K562 (cell line): ENCODE results near the gene RNF13. TPM values are rescaled to one million over a fixed set of nuclear protein-coding genes. Genes with fewer than 3 reads are reported as not detected.
A peak's percentile ranks its signal among the peaks of the same experiment; 100 is the strongest.

Experiments
- ATAC-seq: fragments of 200-7000 bp; cut with Tn5 transposase; 3 replicates; pipeline ENCODE4 v1.9.1; 2020; ENCODE audit warnings: moderate library complexity
- BruUV-seq: library from RNA; stranded (reverse); fragments of 400-500 nt; replicated peaks from 2 replicates; lab custom pipeline; 2021; lab: Mats Ljungman, UMichigan
- CTCF ChIA-PET: fragments of 300-600 bp; formaldehyde crosslinking; extraction: SDS; loops from one replicate; lab custom pipeline; 2021; ENCODE audit warnings: low intra/inter-chr PET ratio; lab: Yijun Ruan, JAX
- POLR2A ChIA-PET: fragments of 300-600, 350-650 bp; sonication (Branson Sonifier 250); formaldehyde crosslinking; extraction: SDS; loops from one replicate; lab custom pipeline; 2021; ENCODE audit warnings: antibody characterized with exemption, inconsistent platforms; lab: Yijun Ruan, JAX
- DNase-seq, 4 experiments: peaks; one replicate each; pipeline versions ENCODE4 v3.0.0 to v3.0.0-alpha.2; 2011 to 2018; ENCODE audit warnings: low spot score in 3 of 4, mixed read lengths in 3 of 4; ENCODE audit errors: extremely low read depth in 1 of 4
- FAIRE-seq: peaks from 2 replicates; lab custom pipeline; 2011; peaks lifted over from hg19 to GRCh38; lab: Jason Lieb, UNC
- H2AFZ ChIP-seq: 2 replicates; pipeline ENCODE4 v1.6.0; 2011; ENCODE audit warnings: low read depth, low read length, control low read depth, inconsistent platforms
- H3K27ac ChIP-seq: fragments of 200-600 bp; 3 replicates; pipeline ENCODE4 v1.8.0; 2011; ENCODE audit warnings: low read depth, mild to moderate bottlenecking, control low read depth, inconsistent platforms, low read length, moderate library complexity, mixed read lengths; ENCODE audit errors: extremely low read depth
- H3K27me3 ChIP-seq, 2 experiments: fragments of 300-600 bp in 1 of 2; 2 replicates in 1 of 2; 3 replicates in 1 of 2; pipeline versions ENCODE4 v1.6.0 to v1.8.0; 2011; ENCODE audit warnings: inconsistent platforms in 2 of 2, low read length in 2 of 2, mild to moderate bottlenecking in 1 of 2, mixed read lengths in 1 of 2, moderate library complexity in 1 of 2; ENCODE audit not compliant: control insufficient read depth in 2 of 2, insufficient read depth in 2 of 2
- H3K36me3 ChIP-seq: fragments of 300-600 bp; 3 replicates; pipeline ENCODE4 v1.8.0; 2011; ENCODE audit warnings: mild to moderate bottlenecking, low read length, inconsistent platforms; ENCODE audit not compliant: control insufficient read depth, insufficient read depth
- H3K4me1 ChIP-seq, 2 experiments: fragments of 200-600 bp in 1 of 2; replicated peaks in 1 of 2; 2 replicates in 1 of 2; 3 replicates in 1 of 2; pipeline versions ENCODE4 v1.5.1 to v1.8.0; 2011; ENCODE audit warnings: inconsistent platforms in 2 of 2, low read length in 2 of 2, mild to moderate bottlenecking in 1 of 2, mixed read lengths in 1 of 2, moderate library complexity in 1 of 2; ENCODE audit not compliant: control insufficient read depth in 2 of 2, insufficient read depth in 2 of 2
- H3K4me2 ChIP-seq: 2 replicates; pipeline ENCODE4 v1.6.1; 2011; ENCODE audit warnings: low read length, control low read depth, inconsistent platforms, mixed read lengths; ENCODE audit not compliant: insufficient read depth
- H3K4me3 ChIP-seq: fragments of 200-600 bp; sonication (generic), shearing (Covaris generic); 2 replicates; pipeline ENCODE4 v1.5.1; 2016; ENCODE audit warnings: control low read depth, inconsistent platforms
- H3K79me2 ChIP-seq: fragments of 200-600 bp; 3 replicates; pipeline ENCODE4 v1.8.0; 2011; ENCODE audit warnings: low read length, inconsistent platforms; ENCODE audit not compliant: control insufficient read depth, insufficient read depth
- H3K9ac ChIP-seq, 2 experiments: 2 replicates each; pipeline versions ENCODE4 v1.6.0 to v1.6.1; 2011; ENCODE audit warnings: low read depth in 2 of 2, low read length in 2 of 2, control low read depth in 1 of 2, inconsistent platforms in 1 of 2, mild to moderate bottlenecking in 1 of 2, mixed read lengths in 1 of 2; ENCODE audit not compliant: insufficient read depth in 1 of 2
- H3K9me1 ChIP-seq: one replicate; pipeline ENCODE4 v1.6.0; 2011; ENCODE audit warnings: inconsistent platforms, mild to moderate bottlenecking, low read length, moderate library complexity; ENCODE audit not compliant: control insufficient read depth, insufficient read depth
- H3K9me3 ChIP-seq: replicated peaks from 2 replicates; pipeline ENCODE4 v1.5.1; 2011; ENCODE audit warnings: low read depth, low read length, inconsistent platforms; ENCODE audit not compliant: control insufficient read depth, insufficient read depth
- H4K20me1 ChIP-seq: replicated peaks from 2 replicates; pipeline ENCODE4 v1.6.1; 2011; ENCODE audit warnings: low read length, inconsistent platforms, mixed read lengths; ENCODE audit not compliant: control insufficient read depth, insufficient read depth
- CC2D1A ChIP-seq: fragments of 450-650 bp; IDR thresholded peaks from 2 replicates; pipeline ENCODE4 v1.6.1; 2017; ENCODE audit warnings: mild to moderate bottlenecking
- CCAR2 ChIP-seq: fragments of 200-400 bp; formaldehyde crosslinking; IDR thresholded peaks from 2 replicates; pipeline ENCODE4 v1.6.1; 2017; ENCODE audit warnings: mild to moderate bottlenecking, low read depth, low read length
- CEBPB ChIP-seq: fragments of 450-650 bp; IDR thresholded peaks from 2 replicates; pipeline ENCODE4 v1.6.1; 2016; ENCODE audit warnings: missing genetic modification characterization, missing compliant biosample characterization
- EP400 ChIP-seq: fragments of 450-650 bp; IDR thresholded peaks from 2 replicates; pipeline ENCODE4 v1.6.1; 2017; ENCODE audit warnings: antibody characterized with exemption, mild to moderate bottlenecking, moderate library complexity
- SAP30 ChIP-seq: fragments of 200-600 bp; sonication (generic); IDR thresholded peaks from 2 replicates; pipeline ENCODE4 v1.6.1; 2012; ENCODE audit warnings: borderline replicate concordance, low read depth, mild to moderate bottlenecking, moderate library complexity, low read length, control low read depth, inconsistent platforms; ENCODE audit not compliant: insufficient read depth, poor library complexity, severe bottlenecking
- SMC3 ChIP-seq: conservative IDR thresholded peaks from 2 replicates; pipeline ENCODE4 v1.6.1; 2011; ENCODE audit warnings: low read depth, low read length, improper control_type of control experiment; ENCODE audit not compliant: insufficient read depth
- STAT5A ChIP-seq: IDR thresholded peaks from 2 replicates; pipeline ENCODE4 v1.6.1; 2012; ENCODE audit warnings: low read length, inconsistent platforms, borderline replicate concordance
- ZNF24 ChIP-seq: fragments of 450-650 bp; IDR thresholded peaks from 2 replicates; pipeline ENCODE4 v1.6.1; 2016
- ZNF561 ChIP-seq: fragments of 450-650 bp; formaldehyde crosslinking; conservative IDR thresholded peaks from 2 replicates; pipeline ENCODE4 v1.4.0; 2020; ENCODE audit warnings: mild to moderate bottlenecking, moderate library complexity
- WGBS: fragments of 100-300 bp; shearing (Covaris generic); methylation state at CpG from one replicate; pipeline ENCODE4 v1.1.6; 2016; ENCODE audit warnings: low coverage, mixed read lengths; ENCODE audit not compliant: insufficient coverage; ENCODE audit errors: missing lambda C conversion rate; 5-methylcytosine and 5-hydroxymethylcytosine counted together
- in situ Hi-C: fragments of 300-500 bp; cut with MboI; formaldehyde crosslinking; loops from 4 replicates; pipeline ENCODE4 v1.15.0; 2018; ENCODE audit warnings: inconsistent platforms, mixed read lengths
- intact Hi-C: fragments of 100-400 bp; cut with micrococcal nuclease; formaldehyde crosslinking; loops from 2 replicates; pipeline ENCODE4 v1.14.2; 2022
- polyA plus RNA-seq, 8 experiments: library from polyadenylated mRNA; depleted of rRNA in 4 of 8; stranded (reverse) in 5 of 8; unstranded in 3 of 8; fragments of >200 nt; fragmentation: Nextera tagmentation in 2 of 8; fragmentation: Illumina TruSeq in 1 of 8; extraction: Ambion mirVana in 2 of 8; extraction: Trizol in 1 of 8; gene quantifications; 2 replicates each; pipeline versions ENCODE4 v1.2.1 to v1.2.3, GENCODE V29; 2011 to 2014; ENCODE audit warnings: inconsistent platforms in 1 of 8, missing spikeins in 1 of 8
- total RNA-seq, 7 experiments: library from RNA; depleted of rRNA in 6 of 7; stranded (reverse); fragments of >200 nt in 6 of 7; fragmentation: Illumina TruSeq in 2 of 7; extraction: Trizol in 2 of 7; gene quantifications; 2 replicates each; pipeline versions ENCODE4 v1.2.1 to v1.2.3, GENCODE V29; 2011 to 2021; ENCODE audit warnings: low replicate concordance in 1 of 7
- TF ChIP-seq, protein P1 (sequence below): IDR thresholded peaks from 2 replicates; pipeline ENCODE4 v1.6.1; 2012; ENCODE audit warnings: low read depth, low read length, improper control_type of control experiment, borderline replicate concordance
- TF ChIP-seq, protein P2 (sequence below): fragments of 450-650 bp; IDR thresholded peaks from 2 replicates; pipeline ENCODE4 v1.6.1; 2016
- TF ChIP-seq, protein P3 (sequence below): sonication (generic); formaldehyde crosslinking; IDR thresholded peaks from 2 replicates; pipeline ENCODE4 v1.9.0; 2022; ENCODE audit warnings: mild to moderate bottlenecking, missing genetic modification reagents

Gene RNF13
- total and polyA plus RNA-seq, 9 of the 15 experiments (the other 6 are each of a cell fraction or from before 2014, with no cell fraction given), result 12.7 to 35.8 (median 18.9) TPM

DNA sequence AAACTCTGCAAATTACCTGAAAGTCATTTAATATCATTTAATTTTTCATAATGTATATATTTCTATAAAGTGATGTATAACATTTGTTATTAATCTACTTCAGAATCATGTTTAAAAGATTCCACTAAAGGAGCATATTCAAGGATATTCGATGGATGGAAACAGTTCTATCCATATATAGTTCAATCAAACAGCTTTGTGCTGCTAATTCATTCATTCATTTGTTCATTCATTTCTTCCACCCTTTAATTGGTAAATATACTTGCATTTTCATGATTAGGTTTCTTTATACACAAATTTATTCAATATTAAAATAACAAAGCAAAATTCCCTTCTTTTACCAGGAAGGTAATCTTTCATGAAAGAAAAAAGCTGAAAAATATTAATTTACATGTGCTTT is 64.7 kb downstream of the RNF13 start:
- POLR2A ChIA-PET, result no interaction called here

DNA sequence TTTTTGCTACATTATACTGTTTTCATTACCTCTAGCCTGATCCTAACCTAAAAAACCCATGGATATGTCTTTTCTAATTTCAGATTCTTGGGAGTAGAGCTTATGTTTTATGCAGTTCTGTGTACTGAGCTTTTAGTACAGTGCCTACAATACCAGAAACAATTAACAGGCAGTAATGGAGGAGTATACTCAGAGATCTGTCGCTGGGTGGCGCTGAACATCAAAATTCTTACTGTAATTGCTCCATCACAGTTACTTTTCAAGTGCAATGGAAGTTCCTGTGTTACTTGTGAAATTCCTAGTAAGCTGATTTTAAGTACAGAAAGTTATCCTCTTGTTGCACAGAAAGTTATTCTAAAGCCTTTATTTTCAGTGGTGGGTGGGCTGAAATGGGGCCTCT is 66.9 kb downstream of the RNF13 start:
- Histone ChIP-seq H3K4me3 (no peak overlapping the region), H3K27me3 (no peaks in the 10 kb centered on the region), H3K9me1 (no peaks in the 10 kb centered on the region), H3K36me3 (no peaks in the 10 kb centered on the region), H3K9ac (no peak overlapping the region), H3K4me1 (no peaks in the 10 kb centered on the region; a peak in 1 of 5 replicates), H3K9me3 (no peaks in the 10 kb centered on the region), H3K27ac (no peak overlapping the region), H3K79me2 (no peaks in the 10 kb centered on the region), H2AFZ (no peak overlapping the region), H3K4me2 (no peak overlapping the region), H4K20me1 (no peaks in the 10 kb centered on the region)
- peak; percentile 94 for ATAC-seq
- no TSS peak for BruUV-seq
- 0% methylated on average over 2 of the region's 2 CpGs for WGBS
- in situ Hi-C loops (no loop called here), intact Hi-C loops (loop anchor here (1.0 kb wide), 1 partner anchor 304 kb away; no protein-coding TSS in a partner anchor)
- CTCF ChIA-PET, result no interaction called here
- POLR2A ChIA-PET, result interaction anchor here (1.0 kb wide), 1 partner anchor 11 kb away, joined by 4 read pairs; no protein-coding TSS in a partner anchor
- peak; percentile 70 for FAIRE-seq
- DNase-seq, result peak; percentile 6 to 55 (median 8)
- TF ChIP-seq STAT5A (no peak), EP400 (no peak), CCAR2 (no peak), SMC3 (0 out of 2 replicates have a peak, but pooled peaks have one; percentile 19), SAP30 (no peak), CEBPB (tag) (peak; percentile 48), ZNF561 (CRISPR knock-in tag) (no peak), CC2D1A (no peak)
- TF ChIP-seq, protein P1, sequence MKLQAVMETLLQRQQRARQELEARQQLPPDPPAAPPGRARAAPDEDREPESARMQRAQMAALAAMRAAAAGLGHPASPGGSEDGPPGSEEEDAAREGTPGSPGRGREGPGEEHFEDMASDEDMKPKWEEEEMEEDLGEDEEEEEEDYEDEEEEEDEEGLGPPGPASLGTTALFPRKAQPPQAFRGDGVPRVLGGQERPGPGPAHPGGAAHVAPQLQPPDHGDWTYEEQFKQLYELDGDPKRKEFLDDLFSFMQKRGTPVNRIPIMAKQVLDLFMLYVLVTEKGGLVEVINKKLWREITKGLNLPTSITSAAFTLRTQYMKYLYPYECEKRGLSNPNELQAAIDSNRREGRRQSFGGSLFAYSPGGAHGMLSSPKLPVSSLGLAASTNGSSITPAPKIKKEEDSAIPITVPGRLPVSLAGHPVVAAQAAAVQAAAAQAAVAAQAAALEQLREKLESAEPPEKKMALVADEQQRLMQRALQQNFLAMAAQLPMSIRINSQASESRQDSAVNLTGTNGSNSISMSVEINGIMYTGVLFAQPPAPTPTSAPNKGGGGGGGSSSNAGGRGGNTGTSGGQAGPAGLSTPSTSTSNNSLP, result 0 out of 2 replicates have a peak, but pooled peaks have one; percentile 63
- TF ChIP-seq, protein P2, sequence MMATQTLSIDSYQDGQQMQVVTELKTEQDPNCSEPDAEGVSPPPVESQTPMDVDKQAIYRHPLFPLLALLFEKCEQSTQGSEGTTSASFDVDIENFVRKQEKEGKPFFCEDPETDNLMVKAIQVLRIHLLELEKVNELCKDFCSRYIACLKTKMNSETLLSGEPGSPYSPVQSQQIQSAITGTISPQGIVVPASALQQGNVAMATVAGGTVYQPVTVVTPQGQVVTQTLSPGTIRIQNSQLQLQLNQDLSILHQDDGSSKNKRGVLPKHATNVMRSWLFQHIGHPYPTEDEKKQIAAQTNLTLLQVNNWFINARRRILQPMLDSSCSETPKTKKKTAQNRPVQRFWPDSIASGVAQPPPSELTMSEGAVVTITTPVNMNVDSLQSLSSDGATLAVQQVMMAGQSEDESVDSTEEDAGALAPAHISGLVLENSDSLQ, result no peak

More for the DNA sequence above, 64.7 kb downstream of the RNF13 start:
- no peaks in the 10 kb centered on the region; a peak in 1 of 5 replicates for H3K4me1 ChIP-seq
- BruUV-seq, result no TSS peak
- intact Hi-C loops, result no loop called here
- H3K9me3 ChIP-seq, result no peaks in the 10 kb centered on the region
- no peak overlapping the region for H3K4me3 ChIP-seq
- H4K20me1 ChIP-seq, result no peaks in the 10 kb centered on the region
- H3K36me3 ChIP-seq, result no peaks in the 10 kb centered on the region; the same call in 2 of the 3 replicates
- no peak overlapping the region for H3K4me2 ChIP-seq
- in situ Hi-C loops, result no loop called here
- no peak overlapping the region for H3K27ac ChIP-seq
- no peaks in the 10 kb centered on the region for H3K27me3 ChIP-seq
- CTCF ChIA-PET, result no interaction called here
- no peak for DNase-seq
- H3K79me2 ChIP-seq, result no peaks in the 10 kb centered on the region
- 0% methylated on average over 1 of the region's 1 CpG for WGBS
- ATAC-seq, result no peak
- H3K9ac ChIP-seq, result no peak overlapping the region
- no peak overlapping the region for H2AFZ ChIP-seq
- H3K9me1 ChIP-seq, result peaks cover 3% of the 10 kb centered on the region
- no peak for FAIRE-seq
- TF ChIP-seq, protein P3, sequence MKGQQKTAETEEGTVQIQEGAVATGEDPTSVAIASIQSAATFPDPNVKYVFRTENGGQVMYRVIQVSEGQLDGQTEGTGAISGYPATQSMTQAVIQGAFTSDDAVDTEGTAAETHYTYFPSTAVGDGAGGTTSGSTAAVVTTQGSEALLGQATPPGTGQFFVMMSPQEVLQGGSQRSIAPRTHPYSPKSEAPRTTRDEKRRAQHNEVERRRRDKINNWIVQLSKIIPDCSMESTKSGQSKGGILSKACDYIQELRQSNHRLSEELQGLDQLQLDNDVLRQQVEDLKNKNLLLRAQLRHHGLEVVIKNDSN (CRISPR knock-in tag), result no peak
- TF ChIP-seq ZNF24, result peak; percentile 64; the same call in 1 of the 2 replicates
